ENCODE data around the gene BRICD5. TPM values are rescaled to one million over a fixed set of nuclear protein-coding genes. Genes with fewer than 3 reads are reported as not detected.
"Not testable (repeated sequence)": the region's sequence is repeated elsewhere in the genome, so short reads cannot be mapped to it uniquely, and the experiment has no call there.

Gene BRICD5
- total RNA-seq, 2 experiments from 2014 or later = 8.0 to 8.8 TPM

DNA sequence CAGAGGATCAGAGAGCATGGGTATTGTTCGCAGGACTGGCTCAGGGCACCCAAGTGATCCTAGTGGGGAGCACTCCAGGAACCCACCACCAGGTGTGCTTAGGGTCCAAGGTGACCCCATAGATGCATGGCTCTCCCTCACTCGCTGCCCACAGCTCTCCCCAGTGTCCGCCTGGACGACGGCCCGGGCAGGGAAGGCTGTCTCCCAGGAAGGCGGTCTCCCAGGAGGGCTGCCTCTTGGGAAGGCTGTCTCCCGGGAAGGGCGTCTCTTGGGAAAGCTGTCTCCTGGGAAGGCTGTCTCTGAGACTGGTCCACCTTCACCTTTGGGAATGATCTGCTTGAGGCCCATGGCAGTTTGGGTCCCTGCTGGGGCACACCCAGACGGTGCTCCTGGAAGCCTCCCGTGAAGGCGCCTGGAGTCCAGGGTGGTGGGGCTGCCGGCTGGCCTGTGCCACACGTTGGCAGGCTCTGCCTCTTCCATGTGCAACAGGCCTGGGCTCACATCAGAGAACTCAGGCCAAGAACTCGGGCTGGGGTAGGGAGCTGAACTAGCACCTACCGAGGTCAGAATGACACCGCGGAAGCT is 35.7 kb upstream of the BRICD5 start:
- peaks cover 2% of the 10 kb centered on the region for H3K4me1 Mint-ChIP-seq
- no peak overlapping the region for H3K27ac Mint-ChIP-seq
- H3K9me3 Mint-ChIP-seq (ENCODE audit: low read depth) = no peaks in the 10 kb centered on the region
- POLR2A ChIA-PET = interaction anchor here (1.0 kb wide), 1 partner anchor 13 kb away, joined by 3 read pairs; no protein-coding TSS in a partner anchor
- CTCF ChIA-PET = interaction anchor here (0.6 to 0.7 kb wide), 2 partner anchors 8 to 198 kb away, joined by 3 read pairs; partner anchors contain the start of gene TSC2
- no peak for DNase-seq
- intact Hi-C loops (cut with DNase I, micrococcal nuclease) = no loop called here
- peaks cover 19% of the 10 kb centered on the region for H3K36me3 Mint-ChIP-seq (ENCODE audit: low read depth)
- H3K4me3 Mint-ChIP-seq = no peak overlapping the region
- no peaks in the 10 kb centered on the region for H3K27me3 Mint-ChIP-seq
- ATAC-seq = no peak

DNA sequence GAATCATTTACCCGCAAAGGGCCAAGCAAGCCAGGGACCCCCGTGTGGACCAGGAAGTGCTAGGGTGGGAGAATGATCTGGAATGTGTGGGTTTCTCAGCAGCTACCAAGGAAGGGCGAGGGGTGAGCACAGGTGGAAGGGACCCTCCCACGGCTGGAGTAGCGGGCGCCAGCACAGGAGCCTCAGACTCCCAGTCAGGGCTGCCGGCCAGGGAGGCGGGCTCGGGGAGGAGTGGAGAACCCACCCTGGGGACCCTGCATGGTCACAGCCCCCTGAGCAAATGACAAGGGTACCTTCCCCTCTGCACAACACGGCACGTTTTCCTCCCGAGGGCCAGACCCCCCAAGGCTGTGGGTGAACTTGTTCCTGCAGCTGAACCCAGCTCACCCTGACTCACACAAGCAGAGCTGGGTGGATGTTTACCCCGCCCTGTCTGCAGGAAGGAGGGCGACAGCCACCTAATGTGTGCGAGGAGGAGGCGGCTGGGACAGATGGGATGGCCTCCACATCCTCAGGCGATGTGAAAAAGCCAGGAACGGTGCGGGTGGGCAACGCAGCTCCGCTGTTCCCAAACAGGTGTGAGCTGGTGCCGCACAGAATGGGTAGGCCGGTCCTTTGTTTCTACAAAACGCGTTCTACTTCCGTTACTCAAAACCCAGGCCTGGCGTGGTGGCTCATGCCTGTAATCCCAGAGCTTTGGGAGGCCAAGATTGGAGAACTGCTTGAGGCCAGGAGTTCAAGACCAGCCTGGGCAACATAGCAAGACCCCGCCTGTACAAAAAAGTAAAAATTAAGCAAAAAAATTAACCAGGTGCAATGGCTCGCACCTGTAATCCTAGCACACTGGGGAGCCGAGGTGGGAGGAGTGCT is 34.5 kb upstream of the BRICD5 start:
- Mint-ChIP-seq H3K4me1 (no peaks in the 10 kb centered on the region), H3K36me3 (ENCODE audit: low read depth) (peaks cover 15% of the 10 kb centered on the region), H3K9me3 (ENCODE audit: low read depth) (no peaks in the 10 kb centered on the region), H3K27me3 (no peaks in the 10 kb centered on the region), H3K4me3 (no peak overlapping the region), H3K27ac (no peak overlapping the region)
- CTCF ChIA-PET = no interaction called here
- DNase-seq (no peak), ATAC-seq (no peak)
- intact Hi-C loops (cut with DNase I, micrococcal nuclease) = no loop called here
- POLR2A ChIA-PET = no interaction called here

DNA sequence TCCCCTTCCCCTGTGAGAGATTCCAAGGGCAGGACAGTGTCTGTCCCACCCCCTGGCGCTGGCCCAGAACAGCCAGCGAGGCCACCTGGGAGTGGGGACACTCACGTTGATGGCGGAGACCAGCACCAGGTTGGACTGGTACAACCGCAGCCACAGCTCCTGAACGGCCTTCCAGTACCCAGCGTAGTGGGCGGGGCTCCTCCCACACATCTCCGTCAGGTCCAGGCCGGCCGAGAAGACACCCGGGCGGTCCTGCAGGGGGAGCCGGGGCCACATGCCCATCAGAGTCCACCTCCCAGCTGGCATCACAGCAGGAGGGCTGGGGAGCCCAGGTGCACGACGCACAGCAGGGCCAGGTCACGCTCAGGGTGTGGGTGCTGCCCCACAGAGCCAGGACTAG is 33.6 kb upstream of the BRICD5 start:
- H3K27ac Mint-ChIP-seq = no peak overlapping the region
- intact Hi-C loops (cut with DNase I, micrococcal nuclease) = no loop called here
- ChIA-PET CTCF (no interaction called here), POLR2A (no interaction called here)
- H3K27me3 Mint-ChIP-seq = no peaks in the 10 kb centered on the region
- ATAC-seq (no peak), DNase-seq (no peak)
- H3K9me3 Mint-ChIP-seq (ENCODE audit: low read depth) = no peaks in the 10 kb centered on the region
- peaks cover 15% of the 10 kb centered on the region for H3K36me3 Mint-ChIP-seq (ENCODE audit: low read depth)
- no peaks in the 10 kb centered on the region for H3K4me1 Mint-ChIP-seq
- no peak overlapping the region for H3K4me3 Mint-ChIP-seq

DNA sequence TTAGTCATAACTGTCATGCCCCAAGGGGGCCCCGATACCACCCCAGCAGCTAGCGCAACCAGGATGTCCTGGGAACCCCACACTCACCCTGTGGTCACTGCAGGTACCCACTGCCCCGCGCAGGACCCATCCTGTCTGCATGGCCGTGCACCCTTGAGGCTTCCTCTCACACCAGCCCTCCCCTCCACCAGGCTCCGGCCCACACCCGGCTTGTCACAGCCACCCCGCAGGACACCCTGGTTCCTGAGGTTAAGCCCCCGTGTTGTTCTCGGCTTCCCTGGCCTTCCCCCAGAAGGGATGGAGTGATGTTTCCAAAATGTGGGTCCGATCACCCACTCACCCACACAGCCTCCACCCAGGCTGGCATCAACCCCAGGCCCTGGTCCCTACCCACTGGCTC is 33.1 kb upstream of the BRICD5 start:
- ChIA-PET POLR2A (no interaction called here), CTCF (interaction anchor here (1.0 kb wide), 1 partner anchor 49 kb away, joined by 3 read pairs; no protein-coding TSS in a partner anchor)
- no peaks in the 10 kb centered on the region for H3K27me3 Mint-ChIP-seq
- intact Hi-C loops (cut with DNase I, micrococcal nuclease) = no loop called here
- H3K4me3 Mint-ChIP-seq = no peak overlapping the region
- no peaks in the 10 kb centered on the region for H3K9me3 Mint-ChIP-seq (ENCODE audit: low read depth)
- no peak for ATAC-seq
- no peak overlapping the region for H3K27ac Mint-ChIP-seq
- no peaks in the 10 kb centered on the region for H3K4me1 Mint-ChIP-seq
- DNase-seq = no peak
- peaks cover 15% of the 10 kb centered on the region for H3K36me3 Mint-ChIP-seq (ENCODE audit: low read depth)

DNA sequence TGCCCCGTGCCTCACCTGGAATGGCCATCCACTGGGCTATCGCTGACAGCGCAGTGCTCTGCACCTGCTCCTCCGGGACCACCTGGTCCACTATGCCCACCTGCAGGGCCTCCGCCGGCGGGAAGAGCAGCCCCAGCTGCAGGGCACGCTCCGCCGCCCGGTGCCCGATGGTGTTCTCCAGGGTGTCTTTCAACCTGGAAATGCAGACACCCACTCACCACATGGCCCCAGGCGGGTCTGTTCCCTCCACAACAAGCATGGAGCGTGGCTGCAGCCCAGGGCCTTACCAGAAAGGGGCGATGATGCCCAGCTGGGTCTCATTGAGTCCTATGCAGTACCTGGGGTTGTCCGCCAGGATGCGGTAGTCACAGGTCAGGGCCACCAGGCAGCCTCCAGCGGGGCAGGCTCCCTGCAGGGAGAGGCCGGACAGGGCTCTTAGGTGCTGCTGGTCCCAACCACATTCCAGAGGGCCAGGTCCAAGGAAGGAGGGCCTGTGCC is 32.4 kb upstream of the BRICD5 start:
- Mint-ChIP-seq H3K4me3 (no peak overlapping the region), H3K27me3 (no peaks in the 10 kb centered on the region), H3K27ac (no peak overlapping the region), H3K9me3 (ENCODE audit: low read depth) (no peaks in the 10 kb centered on the region), H3K36me3 (ENCODE audit: low read depth) (peaks cover 10% of the 10 kb centered on the region), H3K4me1 (no peaks in the 10 kb centered on the region)
- DNase-seq = no peak
- POLR2A ChIA-PET = interaction anchor here (0.6 kb wide), 1 partner anchor 21 kb away, joined by 3 read pairs; no protein-coding TSS in a partner anchor
- ATAC-seq = no peak
- intact Hi-C loops (cut with DNase I, micrococcal nuclease) = no loop called here
- CTCF ChIA-PET = interaction anchor here (1.0 kb wide), 1 partner anchor 49 kb away, joined by 3 read pairs; no protein-coding TSS in a partner anchor

DNA sequence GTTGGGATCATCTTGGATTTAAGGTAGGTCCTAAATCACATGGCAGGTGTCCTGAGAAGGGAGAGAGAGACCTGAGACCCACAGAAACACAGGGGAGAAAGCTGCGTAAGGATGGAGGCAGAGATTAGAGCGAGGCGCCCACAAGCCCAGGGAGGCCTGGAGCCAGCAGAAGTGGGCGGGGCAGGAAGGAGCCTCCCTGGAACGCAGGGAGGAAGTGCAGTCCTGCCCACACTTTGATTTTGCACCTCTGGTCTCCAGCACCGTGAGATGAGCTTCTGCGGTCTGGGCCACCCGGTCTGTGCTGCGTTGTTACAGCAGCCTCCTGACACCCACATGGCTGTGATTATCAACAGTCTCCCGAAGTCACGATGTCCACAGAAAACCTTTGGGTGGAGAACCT is 31.9 kb upstream of the BRICD5 start:
- intact Hi-C loops (cut with DNase I, micrococcal nuclease) = no loop called here
- peaks cover 8% of the 10 kb centered on the region for H3K36me3 Mint-ChIP-seq (ENCODE audit: low read depth)
- no peak for ATAC-seq
- no peak for DNase-seq
- no peaks in the 10 kb centered on the region for H3K4me1 Mint-ChIP-seq
- H3K4me3 Mint-ChIP-seq = no peak overlapping the region
- no peak overlapping the region for H3K27ac Mint-ChIP-seq
- ChIA-PET POLR2A (interaction anchor here (0.6 to 1.0 kb wide), 2 partner anchors 9 to 20 kb away, joined by 3 read pairs; no protein-coding TSS in a partner anchor), CTCF (interaction anchor here (1.0 kb wide), 1 partner anchor 48 kb away, joined by 3 read pairs; no protein-coding TSS in a partner anchor)
- no peaks in the 10 kb centered on the region for H3K9me3 Mint-ChIP-seq (ENCODE audit: low read depth)
- H3K27me3 Mint-ChIP-seq = no peaks in the 10 kb centered on the region

DNA sequence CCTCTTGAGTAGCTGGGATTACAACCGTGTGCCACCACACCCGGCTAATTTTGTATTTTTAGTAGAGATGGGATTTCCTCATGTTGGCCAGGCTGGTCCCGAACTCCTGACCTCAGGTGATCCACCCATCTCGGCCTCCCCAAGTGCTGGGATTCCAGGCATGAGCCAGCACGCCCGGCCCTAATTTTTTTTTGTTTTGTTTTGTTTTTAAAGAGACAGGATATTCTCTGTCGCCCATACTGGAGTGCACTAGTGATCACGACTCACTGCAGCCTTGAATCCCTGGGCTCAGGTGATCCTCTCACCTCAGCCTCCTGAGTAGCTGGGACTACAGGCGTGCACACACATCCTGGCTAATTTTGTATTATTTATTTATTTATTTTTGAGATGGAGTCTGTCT is 29.7 kb upstream of the BRICD5 start:
- H3K9me3 Mint-ChIP-seq (ENCODE audit: low read depth); H3K27me3 Mint-ChIP-seq; CTCF ChIA-PET; intact Hi-C loops (cut with DNase I, micrococcal nuclease); ATAC-seq; H3K36me3 Mint-ChIP-seq (ENCODE audit: low read depth); H3K4me1 Mint-ChIP-seq; POLR2A ChIA-PET; H3K27ac Mint-ChIP-seq; H3K4me3 Mint-ChIP-seq; DNase-seq: not testable (repeated sequence)

DNA sequence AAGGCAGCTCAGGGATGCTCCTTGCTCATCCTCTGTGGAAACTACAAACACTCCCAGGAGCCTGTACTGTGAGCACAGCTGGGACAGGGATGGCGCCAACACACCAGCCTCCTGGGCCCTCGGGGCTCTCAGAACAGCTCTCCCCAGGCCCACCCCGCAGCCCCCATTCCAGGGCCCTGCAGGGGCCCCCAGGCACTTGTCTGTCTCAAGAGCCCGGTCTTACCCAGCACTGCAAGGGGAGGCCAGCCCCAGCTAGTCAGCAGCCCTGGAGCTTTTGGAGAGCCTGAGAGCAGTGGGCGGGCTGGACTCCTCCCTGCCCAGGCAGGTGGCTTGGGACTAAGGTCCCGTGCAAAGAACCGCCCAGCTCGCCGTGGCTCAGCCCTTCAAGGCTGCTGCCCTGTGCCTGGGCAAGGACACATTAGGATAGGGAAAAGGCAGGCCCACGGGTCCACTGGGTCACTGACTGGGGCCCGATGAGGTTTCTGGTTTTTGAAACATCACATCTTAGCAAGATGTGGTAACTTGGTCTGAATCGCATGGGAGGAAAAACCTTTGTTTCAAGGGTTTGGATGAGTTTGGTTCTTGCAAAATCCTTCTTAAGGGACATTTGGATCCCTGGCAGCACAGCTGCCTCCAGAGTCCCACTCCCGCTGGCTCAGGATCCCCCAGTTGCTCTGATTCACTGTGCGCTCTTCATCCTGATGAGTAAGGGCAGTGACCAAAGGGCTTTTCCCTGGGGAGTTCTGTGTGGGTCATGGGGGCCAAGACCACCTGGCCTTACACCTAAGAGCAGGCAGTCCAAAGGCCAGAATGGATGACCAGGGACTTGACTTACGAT is 28.4 kb upstream of the BRICD5 start:
- peaks cover 2% of the 10 kb centered on the region for H3K27me3 Mint-ChIP-seq
- CTCF ChIA-PET = interaction anchor here (0.6 kb wide), 1 partner anchor 8 kb away, joined by 3 read pairs; no protein-coding TSS in a partner anchor
- DNase-seq (no peak), ATAC-seq (no peak)
- POLR2A ChIA-PET = interaction anchor here (0.6 kb wide), 1 partner anchor 182 kb away, joined by 3 read pairs; no protein-coding TSS in a partner anchor
- H3K4me1 Mint-ChIP-seq = peaks cover 2% of the 10 kb centered on the region
- no peaks in the 10 kb centered on the region for H3K9me3 Mint-ChIP-seq (ENCODE audit: low read depth)
- no peak overlapping the region for H3K27ac Mint-ChIP-seq
- intact Hi-C loops (cut with DNase I, micrococcal nuclease) = no loop called here
- H3K36me3 Mint-ChIP-seq (ENCODE audit: low read depth) = peaks cover 12% of the 10 kb centered on the region
- no peak overlapping the region for H3K4me3 Mint-ChIP-seq

DNA sequence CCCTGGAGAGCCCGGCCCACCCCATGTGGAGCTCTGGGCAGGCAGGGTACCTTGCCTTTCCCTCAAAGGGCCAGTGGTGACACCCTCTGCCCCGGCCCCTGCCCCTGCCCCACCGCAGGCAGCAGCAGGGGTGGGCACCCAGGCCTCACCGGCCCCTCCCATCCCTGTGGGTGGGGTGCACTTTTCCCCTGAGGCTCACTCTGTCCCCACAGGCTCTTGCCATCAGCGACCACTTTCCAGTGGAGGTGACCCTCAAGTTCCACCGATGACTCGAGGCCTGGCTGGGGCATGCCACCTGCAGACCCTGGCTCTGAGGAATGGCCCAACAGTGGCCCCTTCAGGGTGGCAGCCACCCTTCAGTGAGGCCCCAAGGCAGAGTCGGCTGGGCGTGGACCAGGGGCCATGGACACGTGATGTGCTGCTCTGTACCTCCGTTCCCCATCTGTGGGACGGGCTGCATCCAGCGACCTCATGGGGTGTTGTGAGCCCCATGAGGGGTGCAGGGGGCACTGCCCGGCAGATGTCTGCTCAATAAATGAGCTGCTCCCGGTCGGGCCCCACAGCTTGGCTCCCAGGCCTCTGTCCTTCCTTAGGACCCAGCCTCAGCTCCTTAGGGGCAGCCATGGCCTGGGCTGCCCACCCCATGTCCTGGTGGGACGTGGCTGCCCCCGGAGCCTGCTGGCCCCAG is 27.6 kb upstream of the BRICD5 start:
- Mint-ChIP-seq H3K9me3 (ENCODE audit: low read depth) (no peaks in the 10 kb centered on the region), H3K27ac (no peak overlapping the region), H3K4me3 (no peak overlapping the region), H3K36me3 (ENCODE audit: low read depth) (peaks cover 13% of the 10 kb centered on the region), H3K27me3 (peaks cover 2% of the 10 kb centered on the region), H3K4me1 (peaks cover 2% of the 10 kb centered on the region)
- DNase-seq (no peak), ATAC-seq (no peak)
- CTCF ChIA-PET = interaction anchor here (0.6 kb wide), 1 partner anchor 9 kb away, joined by 3 read pairs; no protein-coding TSS in a partner anchor
- POLR2A ChIA-PET = interaction anchor here (0.6 kb wide), 1 partner anchor 183 kb away, joined by 3 read pairs; no protein-coding TSS in a partner anchor
- intact Hi-C loops (cut with DNase I, micrococcal nuclease) = no loop called here

DNA sequence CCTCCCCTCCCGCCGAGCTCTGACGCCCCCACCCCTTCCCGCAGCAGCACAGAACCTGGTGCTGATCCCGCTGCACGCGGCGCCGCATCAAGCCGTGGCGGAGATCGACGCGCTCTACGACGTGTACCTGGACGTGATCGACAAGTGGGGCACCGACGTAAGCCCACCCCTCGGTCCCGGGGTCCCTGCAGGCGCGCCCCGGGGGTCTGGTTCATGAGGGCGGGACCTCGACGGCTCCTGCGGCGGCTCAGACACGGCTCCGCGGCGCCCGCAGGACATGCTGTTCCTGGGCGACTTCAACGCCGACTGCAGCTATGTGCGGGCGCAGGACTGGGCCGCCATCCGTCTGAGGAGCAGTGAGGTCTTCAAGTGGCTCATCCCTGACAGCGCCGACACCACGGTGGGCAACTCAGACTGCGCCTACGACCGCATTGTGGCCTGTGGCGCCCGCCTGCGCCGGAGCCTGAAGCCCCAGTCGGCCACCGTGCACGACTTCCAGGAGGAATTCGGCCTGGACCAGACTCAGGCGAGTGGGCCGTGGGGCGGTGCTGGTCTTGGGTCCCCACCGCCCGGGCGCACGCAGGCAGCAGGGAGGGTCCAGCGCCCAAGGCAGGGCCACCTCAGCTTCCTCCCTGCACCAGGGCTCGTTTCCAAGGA is 27.0 kb upstream of the BRICD5 start:
- H3K36me3 Mint-ChIP-seq (ENCODE audit: low read depth) = peaks cover 13% of the 10 kb centered on the region
- ATAC-seq (no peak), DNase-seq (no peak)
- intact Hi-C loops (cut with DNase I, micrococcal nuclease) = no loop called here
- H3K27me3 Mint-ChIP-seq = peaks cover 2% of the 10 kb centered on the region
- no peaks in the 10 kb centered on the region for H3K9me3 Mint-ChIP-seq (ENCODE audit: low read depth)
- H3K4me1 Mint-ChIP-seq = peaks cover 2% of the 10 kb centered on the region
- ChIA-PET POLR2A (no interaction called here), CTCF (no interaction called here)
- H3K4me3 Mint-ChIP-seq = no peak overlapping the region
- H3K27ac Mint-ChIP-seq = no peak overlapping the region

Measured in activated CD4-positive, alpha-beta T cell treated with anti-CD3 and anti-CD28 coated beads for 36 hours (primary cell).